HL-60 (cell line): ENCODE data around the gene TRIM29.

Source experiments
- DNase-seq, 2 experiments: peaks; one replicate each; pipeline ENCODE4 v3.0.0-alpha.2; 2010 to 2020; ENCODE audit warnings: low read depth in 1 of 2, low spot score in 1 of 2
- H3K27ac ChIP-seq: fragments of 250-450 bp; sonication (Bioruptor Pico); replicated peaks from 2 replicates; pipeline ENCODE4 v1.5.1; 2020; ENCODE audit warnings: mild to moderate bottlenecking, moderate library complexity
- H3K27me3 ChIP-seq: fragments of 250-450 bp; sonication (Bioruptor Pico); 2 replicates; pipeline ENCODE4 v1.5.1; 2021; ENCODE audit warnings: mild to moderate bottlenecking, moderate library complexity; ENCODE audit not compliant: insufficient read depth, poor library complexity, severe bottlenecking
- H3K4me3 ChIP-seq: replicated peaks from 2 replicates; pipeline ENCODE4 v1.5.1; 2011; ENCODE audit warnings: mild to moderate bottlenecking, control low read depth, low read length; ENCODE audit not compliant: insufficient read depth
- GABPA ChIP-seq: IDR thresholded peaks from 2 replicates; pipeline ENCODE4 v1.6.1; 2012; ENCODE audit warnings: low read depth
- POLR2AphosphoS5 ChIP-seq: IDR thresholded peaks from 2 replicates; pipeline ENCODE4 v1.6.1; 2012; ENCODE audit warnings: low read depth
- SPI1 ChIP-seq: IDR thresholded peaks from 2 replicates; pipeline ENCODE4 v1.6.1; 2012; ENCODE audit warnings: low read depth, mild to moderate bottlenecking, borderline replicate concordance
- TF ChIP-seq, protein P1 (sequence below): IDR thresholded peaks from 2 replicates; pipeline ENCODE4 v1.6.1; 2012; ENCODE audit warnings: low read depth; ENCODE audit not compliant: insufficient replicate concordance
- TF ChIP-seq, protein P2 (sequence below): IDR thresholded peaks from one replicate; pipeline ENCODE4 v1.5.1; 2011; ENCODE audit warnings: low read length, control low read depth, inconsistent platforms; ENCODE audit not compliant: insufficient read depth

The TRIM29 gene

DNA sequence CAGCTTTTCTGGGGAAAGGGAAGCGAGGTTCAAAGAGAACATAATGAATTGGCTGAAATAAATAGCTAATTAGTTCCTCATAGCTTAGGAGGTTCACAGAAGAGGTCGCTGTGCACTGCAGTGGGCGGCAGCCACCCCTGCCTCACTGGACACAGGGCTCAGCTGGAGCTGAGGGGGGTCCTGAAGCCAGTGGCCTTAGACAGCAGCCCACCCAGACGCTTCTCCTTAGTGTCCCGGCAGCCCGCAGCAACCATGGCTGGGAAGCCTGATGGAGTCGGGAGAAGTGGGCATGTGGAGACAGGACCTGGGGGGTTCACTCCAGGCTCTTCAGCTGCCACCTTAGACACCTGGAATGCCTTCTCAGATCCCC, 75.4 kb downstream of the TRIM29 start:
- peaks cover 7% of the 10 kb centered on the region for H3K27me3 ChIP-seq
- no peak overlapping the region for H3K27ac ChIP-seq
- DNase-seq: no peak
- no peak overlapping the region for H3K4me3 ChIP-seq
- TF ChIP-seq, protein P1, sequence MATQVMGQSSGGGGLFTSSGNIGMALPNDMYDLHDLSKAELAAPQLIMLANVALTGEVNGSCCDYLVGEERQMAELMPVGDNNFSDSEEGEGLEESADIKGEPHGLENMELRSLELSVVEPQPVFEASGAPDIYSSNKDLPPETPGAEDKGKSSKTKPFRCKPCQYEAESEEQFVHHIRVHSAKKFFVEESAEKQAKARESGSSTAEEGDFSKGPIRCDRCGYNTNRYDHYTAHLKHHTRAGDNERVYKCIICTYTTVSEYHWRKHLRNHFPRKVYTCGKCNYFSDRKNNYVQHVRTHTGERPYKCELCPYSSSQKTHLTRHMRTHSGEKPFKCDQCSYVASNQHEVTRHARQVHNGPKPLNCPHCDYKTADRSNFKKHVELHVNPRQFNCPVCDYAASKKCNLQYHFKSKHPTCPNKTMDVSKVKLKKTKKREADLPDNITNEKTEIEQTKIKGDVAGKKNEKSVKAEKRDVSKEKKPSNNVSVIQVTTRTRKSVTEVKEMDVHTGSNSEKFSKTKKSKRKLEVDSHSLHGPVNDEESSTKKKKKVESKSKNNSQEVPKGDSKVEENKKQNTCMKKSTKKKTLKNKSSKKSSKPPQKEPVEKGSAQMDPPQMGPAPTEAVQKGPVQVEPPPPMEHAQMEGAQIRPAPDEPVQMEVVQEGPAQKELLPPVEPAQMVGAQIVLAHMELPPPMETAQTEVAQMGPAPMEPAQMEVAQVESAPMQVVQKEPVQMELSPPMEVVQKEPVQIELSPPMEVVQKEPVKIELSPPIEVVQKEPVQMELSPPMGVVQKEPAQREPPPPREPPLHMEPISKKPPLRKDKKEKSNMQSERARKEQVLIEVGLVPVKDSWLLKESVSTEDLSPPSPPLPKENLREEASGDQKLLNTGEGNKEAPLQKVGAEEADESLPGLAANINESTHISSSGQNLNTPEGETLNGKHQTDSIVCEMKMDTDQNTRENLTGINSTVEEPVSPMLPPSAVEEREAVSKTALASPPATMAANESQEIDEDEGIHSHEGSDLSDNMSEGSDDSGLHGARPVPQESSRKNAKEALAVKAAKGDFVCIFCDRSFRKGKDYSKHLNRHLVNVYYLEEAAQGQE: no peak
- TF ChIP-seq POLR2AphosphoS5: no peak
- TF ChIP-seq, protein P2, sequence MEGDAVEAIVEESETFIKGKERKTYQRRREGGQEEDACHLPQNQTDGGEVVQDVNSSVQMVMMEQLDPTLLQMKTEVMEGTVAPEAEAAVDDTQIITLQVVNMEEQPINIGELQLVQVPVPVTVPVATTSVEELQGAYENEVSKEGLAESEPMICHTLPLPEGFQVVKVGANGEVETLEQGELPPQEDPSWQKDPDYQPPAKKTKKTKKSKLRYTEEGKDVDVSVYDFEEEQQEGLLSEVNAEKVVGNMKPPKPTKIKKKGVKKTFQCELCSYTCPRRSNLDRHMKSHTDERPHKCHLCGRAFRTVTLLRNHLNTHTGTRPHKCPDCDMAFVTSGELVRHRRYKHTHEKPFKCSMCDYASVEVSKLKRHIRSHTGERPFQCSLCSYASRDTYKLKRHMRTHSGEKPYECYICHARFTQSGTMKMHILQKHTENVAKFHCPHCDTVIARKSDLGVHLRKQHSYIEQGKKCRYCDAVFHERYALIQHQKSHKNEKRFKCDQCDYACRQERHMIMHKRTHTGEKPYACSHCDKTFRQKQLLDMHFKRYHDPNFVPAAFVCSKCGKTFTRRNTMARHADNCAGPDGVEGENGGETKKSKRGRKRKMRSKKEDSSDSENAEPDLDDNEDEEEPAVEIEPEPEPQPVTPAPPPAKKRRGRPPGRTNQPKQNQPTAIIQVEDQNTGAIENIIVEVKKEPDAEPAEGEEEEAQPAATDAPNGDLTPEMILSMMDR: no peak
- no peak for TF ChIP-seq GABPA

DNA sequence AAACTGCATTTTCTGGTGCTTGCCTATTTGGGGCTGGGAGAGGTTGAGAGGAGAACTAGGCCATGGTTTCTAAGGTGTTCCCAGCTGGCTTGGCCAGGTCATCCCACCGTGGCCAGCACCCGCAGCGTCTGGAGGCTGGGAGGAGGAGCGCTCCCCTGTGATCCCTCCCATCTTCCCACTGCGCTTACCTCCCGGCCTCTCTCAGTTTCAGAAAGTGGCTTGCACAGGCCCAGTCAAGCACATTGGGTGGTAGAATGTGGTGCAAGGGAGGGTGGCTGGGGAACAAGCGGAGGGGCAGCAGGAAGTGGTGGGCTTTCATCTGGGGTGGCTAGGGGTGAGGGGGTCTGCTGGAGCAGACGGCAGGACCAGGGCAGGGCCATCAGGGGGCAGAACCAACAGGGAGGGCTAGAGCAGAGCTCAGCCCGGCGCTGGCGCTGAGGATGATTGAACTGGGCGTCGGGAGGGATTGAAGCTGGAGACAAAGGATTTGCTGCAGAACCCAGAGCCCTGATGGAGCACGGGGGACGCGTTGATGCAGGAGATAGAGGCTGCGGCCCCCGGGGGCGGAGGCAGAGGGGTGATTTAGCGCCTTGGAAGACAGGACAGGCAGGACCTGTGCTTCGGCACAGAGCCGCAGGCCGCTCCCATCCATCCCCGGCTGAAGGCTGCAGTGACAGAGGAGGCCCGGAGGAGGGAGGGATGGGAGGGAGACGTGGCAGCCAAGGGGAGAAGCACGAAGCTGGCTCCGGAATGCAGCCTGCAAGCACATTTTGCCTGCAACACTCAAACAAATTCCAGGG, 76.0 kb downstream of the TRIM29 start:
- DNase-seq: no peak
- Histone ChIP-seq H3K27ac (no peak overlapping the region), H3K27me3 (peaks cover 7% of the 10 kb centered on the region)

More for the DNA sequence above, 76.0 kb downstream of the TRIM29 start:
- H3K4me3 ChIP-seq: no peak overlapping the region
- TF ChIP-seq, protein P1: no peak
- no peak for TF ChIP-seq SPI1
- TF ChIP-seq, protein P2: no peak
